Measurements from ENCODE around the gene MTCP1. TPM values are rescaled to one million over a fixed set of nuclear protein-coding genes. Genes with fewer than 3 reads are reported as not detected.

Gene MTCP1
- total and polyA plus RNA-seq, 10 of the 15 experiments (the other 5 are each of a cell fraction or from before 2014, with no cell fraction given), result 16.6 to 74.0 (median 30.9) TPM

- H3K4me2 ChIP-seq (ENCODE audit: control insufficient read depth, insufficient read depth), result no peak overlapping the region
- no peaks in the 10 kb centered on the region for H4K20me1 ChIP-seq (ENCODE audit: control insufficient read depth, insufficient read depth)
- SMC1A ChIA-PET (ENCODE audit: uncharacterized antibody, unreplicated experiment), result no interaction called here
- intact Hi-C loops (cut with micrococcal nuclease; ENCODE audit: unreplicated experiment), result no loop called here
- DNase-seq (ENCODE audit: low read depth, low spot score), result no peak
- in situ Hi-C loops (cut with MboI), result no loop called here
- ATAC-seq, result no peak
- H3K27ac ChIP-seq (ENCODE audit: control insufficient read depth, insufficient read depth), result no peak overlapping the region
- RAD21 ChIA-PET (ENCODE audit: unreplicated experiment), result no interaction called here
- H3K9ac ChIP-seq (ENCODE audit: control insufficient read depth, insufficient read depth, low read length), result no peak overlapping the region
- H2AFZ ChIP-seq (ENCODE audit: control insufficient read depth, low read depth, low read length), result no peak overlapping the region
- CTCF ChIA-PET, result interaction anchor here (0.8 kb wide), 1 partner anchor 36 kb away, joined by 3 read pairs; no protein-coding TSS in a partner anchor
- H3K79me2 ChIP-seq (ENCODE audit: control insufficient read depth, insufficient read depth, low read length), result no peaks in the 10 kb centered on the region
- TF ChIP-seq E2F8 (IDR thresholded peaks at IDR 0.05; ENCODE audit: low read depth, partially characterized antibody) (no peak), ZNF274 (IDR thresholded peaks at IDR 0.05; ENCODE audit: insufficient read depth, insufficient read length) (no peak), MYB (IDR thresholded peaks at IDR 0.05; ENCODE audit: borderline replicate concordance, low read depth, low read length) (no peak), SMARCA5 (IDR thresholded peaks at IDR 0.05) (no peak), SIN3A (IDR thresholded peaks at IDR 0.05; ENCODE audit: low read depth, low read length) (no peak), RFX5 (IDR thresholded peaks at IDR 0.05; ENCODE audit: low read depth, low read length) (no peak), USF2 (IDR thresholded peaks at IDR 0.05; ENCODE audit: borderline replicate concordance, low read depth, low read length) (no peak), FOXK2 (IDR thresholded peaks at IDR 0.05) (no peak), RELB (IDR thresholded peaks at IDR 0.05; ENCODE audit: low read depth) (no peak), POLR2A (IDR thresholded peaks at IDR 0.05; ENCODE audit: low read depth, low read length) (no peak)
- no peak overlapping the region for H3K4me3 ChIP-seq
- no peaks in the 10 kb centered on the region for H3K27me3 ChIP-seq (replicated peaks in 1 of 2; ENCODE audit: control insufficient read depth in 2 of 2, insufficient read depth in 2 of 2, low read length in 1 of 2)
- no peaks in the 10 kb centered on the region for H3K4me1 ChIP-seq (ENCODE audit: control insufficient read depth, insufficient read depth, low read length)
- no peak for FAIRE-seq
- H3K36me3 ChIP-seq (ENCODE audit: control insufficient read depth in 2 of 2, insufficient read depth in 2 of 2, low read length in 1 of 2), result no peaks in the 10 kb centered on the region
- WGBS (ENCODE audit: insufficient coverage, insufficient replicate concordance, low lambda C conversion rate, missing lambda C conversion rate), result 4% methylated on average over 3 of the region's 3 CpGs
- no peaks in the 10 kb centered on the region for H3K9me3 ChIP-seq (replicated peaks; ENCODE audit: control insufficient read depth, insufficient read depth, low read length)
- POLR2A ChIA-PET, result no interaction called here
- no TSS peak for BruUV-seq (replicated peaks)
Observed at GRCh38 chrX:155020591-155020990, 50.3 kb downstream of the MTCP1 start.

Other genes with a start within 250 kb of the MTCP1 start
Only the 7 nearest of the 8 such genes appear.
- 9.0 and 11.1 TPM in 2 replicates for gene F8A1, start 184.8 kb downstream of the MTCP1 start, total RNA-seq (2014; rRNA removed)
- 11.8 and 13.5 TPM in 2 replicates for gene F8A1, start 184.8 kb downstream of the MTCP1 start, total RNA-seq (2014; rRNA removed; fragmentation: Illumina TruSeq; extraction: Trizol)
- 76.4 and 77.8 TPM in 2 replicates for gene F8A1, start 184.8 kb downstream of the MTCP1 start, total RNA-seq (2021)
- gene F8A1, start 184.8 kb downstream of the MTCP1 start, polyA plus RNA-seq (2011; rRNA removed), result 4.1 and 7.4 TPM in 2 replicates
- 64.4 and 64.8 TPM in 2 replicates for gene F8A1, start 184.8 kb downstream of the MTCP1 start, polyA plus RNA-seq (2014; fragmentation: Illumina TruSeq; extraction: Trizol)
- 10 to 100 TPM in 1 of 2 experiments, 1 to 10 TPM in 1; 9.5 to 18.6 TPM for gene F8A1, start 184.8 kb downstream of the MTCP1 start, polyA plus RNA-seq (2014; fragmentation: Nextera tagmentation; extraction: Ambion mirVana)
- gene F8A1, start 184.8 kb downstream of the MTCP1 start, polyA plus RNA-seq (2014; rRNA removed), result 26.1 and 30.4 TPM in 2 replicates
- gene F8A1, start 184.8 kb downstream of the MTCP1 start, polyA plus RNA-seq (2016; fragmentation: Nextera tagmentation; extraction: Ambion mirVana), result 10 to 100 TPM in 1 of 2 experiments, 1 to 10 TPM in 1; 7.0 to 26.4 TPM
- gene F8, start 48.4 kb downstream of the MTCP1 start, total RNA-seq (2014; rRNA removed), result 5.1 and 5.3 TPM in 2 replicates
- gene F8, start 48.4 kb downstream of the MTCP1 start, total RNA-seq (2014; rRNA removed; fragmentation: Illumina TruSeq; extraction: Trizol), result 3.8 and 4.8 TPM in 2 replicates
- gene F8, start 48.4 kb downstream of the MTCP1 start, total RNA-seq (2021), result 4.5 and 5.0 TPM in 2 replicates
- 8.1 and 11.9 TPM in 2 replicates for gene F8, start 48.4 kb downstream of the MTCP1 start, polyA plus RNA-seq (2011; rRNA removed)
- gene F8, start 48.4 kb downstream of the MTCP1 start, polyA plus RNA-seq (2014; fragmentation: Illumina TruSeq; extraction: Trizol), result 6.4 and 7.4 TPM in 2 replicates
- gene F8, start 48.4 kb downstream of the MTCP1 start, polyA plus RNA-seq (2014; fragmentation: Nextera tagmentation; extraction: Ambion mirVana), result 1 to 10 TPM; 3.0 to 3.7 TPM
- gene F8, start 48.4 kb downstream of the MTCP1 start, polyA plus RNA-seq (2014; rRNA removed), result 4.1 and 4.9 TPM in 2 replicates
- 1 to 10 TPM; 6.1 to 7.1 TPM for gene F8, start 48.4 kb downstream of the MTCP1 start, polyA plus RNA-seq (2016; fragmentation: Nextera tagmentation; extraction: Ambion mirVana)
- 70.5 and 89.0 TPM in 2 replicates for gene FUNDC2, start 44.3 kb downstream of the MTCP1 start, total RNA-seq (2014; rRNA removed)
- gene FUNDC2, start 44.3 kb downstream of the MTCP1 start, total RNA-seq (2014; rRNA removed; fragmentation: Illumina TruSeq; extraction: Trizol), result 116 and 118 TPM in 2 replicates
- gene FUNDC2, start 44.3 kb downstream of the MTCP1 start, total RNA-seq (2021), result 105 and 106 TPM in 2 replicates
- gene FUNDC2, start 44.3 kb downstream of the MTCP1 start, polyA plus RNA-seq (2011; rRNA removed), result 353 and 397 TPM in 2 replicates
- 175 and 235 TPM in 2 replicates for gene FUNDC2, start 44.3 kb downstream of the MTCP1 start, polyA plus RNA-seq (2014; fragmentation: Illumina TruSeq; extraction: Trizol)
- gene FUNDC2, start 44.3 kb downstream of the MTCP1 start, polyA plus RNA-seq (2014; fragmentation: Nextera tagmentation; extraction: Ambion mirVana), result 100 to 1,000 TPM; 232 to 285 TPM
- gene FUNDC2, start 44.3 kb downstream of the MTCP1 start, polyA plus RNA-seq (2014; rRNA removed), result 114 and 115 TPM in 2 replicates
- 100 to 1,000 TPM; 165 to 166 TPM for gene FUNDC2, start 44.3 kb downstream of the MTCP1 start, polyA plus RNA-seq (2016; fragmentation: Nextera tagmentation; extraction: Ambion mirVana)
- gene CMC4, start within 50 bp of the MTCP1 start, total RNA-seq (2014; rRNA removed), result 25.0 and 26.5 TPM in 2 replicates
- gene CMC4, start within 50 bp of the MTCP1 start, total RNA-seq (2014; rRNA removed; fragmentation: Illumina TruSeq; extraction: Trizol), result 14.0 and 15.6 TPM in 2 replicates
- 10.3 and 10.4 TPM in 2 replicates for gene CMC4, start within 50 bp of the MTCP1 start, total RNA-seq (2021)
- gene CMC4, start within 50 bp of the MTCP1 start, polyA plus RNA-seq (2011; rRNA removed), result 27.9 and 30.5 TPM in 2 replicates
- 12.3 and 14.6 TPM in 2 replicates for gene CMC4, start within 50 bp of the MTCP1 start, polyA plus RNA-seq (2014; fragmentation: Illumina TruSeq; extraction: Trizol)
- 10 to 100 TPM in 1 of 2 experiments, 1 to 10 TPM in 1; 5.8 to 10.4 TPM for gene CMC4, start within 50 bp of the MTCP1 start, polyA plus RNA-seq (2014; fragmentation: Nextera tagmentation; extraction: Ambion mirVana)
- 33.7 and 36.4 TPM in 2 replicates for gene CMC4, start within 50 bp of the MTCP1 start, polyA plus RNA-seq (2014; rRNA removed)
- gene CMC4, start within 50 bp of the MTCP1 start, polyA plus RNA-seq (2016; fragmentation: Nextera tagmentation; extraction: Ambion mirVana), result 10 to 100 TPM; 30.0 to 33.4 TPM
- gene BRCC3, start 372 bp upstream of the MTCP1 start, total RNA-seq (2014; rRNA removed), result 15.5 and 16.9 TPM in 2 replicates
- gene BRCC3, start 372 bp upstream of the MTCP1 start, total RNA-seq (2014; rRNA removed; fragmentation: Illumina TruSeq; extraction: Trizol), result 29.1 and 29.9 TPM in 2 replicates
- 25.7 and 30.7 TPM in 2 replicates for gene BRCC3, start 372 bp upstream of the MTCP1 start, total RNA-seq (2021)
- gene BRCC3, start 372 bp upstream of the MTCP1 start, polyA plus RNA-seq (2011; rRNA removed), result 43.0 and 50.7 TPM in 2 replicates
- 41.1 and 50.1 TPM in 2 replicates for gene BRCC3, start 372 bp upstream of the MTCP1 start, polyA plus RNA-seq (2014; fragmentation: Illumina TruSeq; extraction: Trizol)
- gene BRCC3, start 372 bp upstream of the MTCP1 start, polyA plus RNA-seq (2014; fragmentation: Nextera tagmentation; extraction: Ambion mirVana), result 10 to 100 TPM; 29.5 to 40.6 TPM
- 20.5 and 21.9 TPM in 2 replicates for gene BRCC3, start 372 bp upstream of the MTCP1 start, polyA plus RNA-seq (2014; rRNA removed)
- gene BRCC3, start 372 bp upstream of the MTCP1 start, polyA plus RNA-seq (2016; fragmentation: Nextera tagmentation; extraction: Ambion mirVana), result 10 to 100 TPM; 53.0 to 57.5 TPM
- 60.9 and 87.6 TPM in 2 replicates for gene VBP1, start 145.3 kb upstream of the MTCP1 start, total RNA-seq (2014; rRNA removed)
- gene VBP1, start 145.3 kb upstream of the MTCP1 start, total RNA-seq (2014; rRNA removed; fragmentation: Illumina TruSeq; extraction: Trizol), result 93.2 and 97.0 TPM in 2 replicates
- 67.9 and 71.0 TPM in 2 replicates for gene VBP1, start 145.3 kb upstream of the MTCP1 start, total RNA-seq (2021)
- gene VBP1, start 145.3 kb upstream of the MTCP1 start, polyA plus RNA-seq (2011; rRNA removed), result 81.9 and 155 TPM in 2 replicates
- 107 and 161 TPM in 2 replicates for gene VBP1, start 145.3 kb upstream of the MTCP1 start, polyA plus RNA-seq (2014; fragmentation: Illumina TruSeq; extraction: Trizol)
- gene VBP1, start 145.3 kb upstream of the MTCP1 start, polyA plus RNA-seq (2014; fragmentation: Nextera tagmentation; extraction: Ambion mirVana), result 100 to 1,000 TPM; 140 to 182 TPM
- 40.9 and 56.4 TPM in 2 replicates for gene VBP1, start 145.3 kb upstream of the MTCP1 start, polyA plus RNA-seq (2014; rRNA removed)
- 100 to 1,000 TPM; 141 to 161 TPM for gene VBP1, start 145.3 kb upstream of the MTCP1 start, polyA plus RNA-seq (2016; fragmentation: Nextera tagmentation; extraction: Ambion mirVana)
- gene RAB39B, start 193.4 kb upstream of the MTCP1 start, total RNA-seq (2014; rRNA removed), result 7.3 and 7.4 TPM in 2 replicates
- 6.1 and 6.4 TPM in 2 replicates for gene RAB39B, start 193.4 kb upstream of the MTCP1 start, total RNA-seq (2014; rRNA removed; fragmentation: Illumina TruSeq; extraction: Trizol)
- 6.5 and 7.6 TPM in 2 replicates for gene RAB39B, start 193.4 kb upstream of the MTCP1 start, total RNA-seq (2021)
- 5.1 and 7.5 TPM in 2 replicates for gene RAB39B, start 193.4 kb upstream of the MTCP1 start, polyA plus RNA-seq (2011; rRNA removed)
- gene RAB39B, start 193.4 kb upstream of the MTCP1 start, polyA plus RNA-seq (2014; fragmentation: Illumina TruSeq; extraction: Trizol), result 8.6 and 9.2 TPM in 2 replicates
- gene RAB39B, start 193.4 kb upstream of the MTCP1 start, polyA plus RNA-seq (2014; fragmentation: Nextera tagmentation; extraction: Ambion mirVana), result 1 to 10 TPM; 1.6 to 2.9 TPM
- 5.1 and 6.8 TPM in 2 replicates for gene RAB39B, start 193.4 kb upstream of the MTCP1 start, polyA plus RNA-seq (2014; rRNA removed)
- gene RAB39B, start 193.4 kb upstream of the MTCP1 start, polyA plus RNA-seq (2016; fragmentation: Nextera tagmentation; extraction: Ambion mirVana), result 1 to 10 TPM; 7.2 to 7.9 TPM

Data from GM12878 (cell line).